Naive B cell (primary cell): ENCODE results near the gene ROGDI. TPM values are rescaled to one million over a fixed set of nuclear protein-coding genes. Genes with fewer than 3 reads are reported as not detected.

ENCODE experiments used
- ATAC-seq, 2 donors: fragments of 150-1000 bp; cut with Tn5 transposase; 2 replicates each; pipeline ENCODE4 v1.10.0; 2021; ENCODE audit warnings: low read depth in 2 of 2, mild to moderate bottlenecking in 2 of 2, moderate library complexity in 2 of 2
- DNase-seq: peaks from one replicate; pipeline ENCODE4 v3.0.0; 2022
- H3K27ac Mint-ChIP-seq, 6 donors: one replicate each; pipeline ENCODE4 v1.8.0; 2020 to 2022; ENCODE audit warnings: mild to moderate bottlenecking in 6 of 6, mixed read lengths in 6 of 6, moderate library complexity in 5 of 6, inconsistent platforms in 2 of 6
- H3K27me3 Mint-ChIP-seq, 3 donors: one replicate each; pipeline ENCODE4 v1.8.0; 2021 to 2022; ENCODE audit warnings: mixed read lengths in 3 of 3, mild to moderate bottlenecking in 1 of 3
- H3K36me3 Mint-ChIP-seq, 2 donors: one replicate each; pipeline ENCODE4 v1.8.0; 2020 to 2022; ENCODE audit warnings: mixed read lengths in 2 of 2, inconsistent platforms in 1 of 2, mild to moderate bottlenecking in 1 of 2
- H3K4me1 Mint-ChIP-seq, 3 donors: one replicate each; pipeline ENCODE4 v1.8.0; 2020 to 2022; ENCODE audit warnings: mixed read lengths in 3 of 3, inconsistent platforms in 1 of 3, mild to moderate bottlenecking in 1 of 3, moderate library complexity in 1 of 3
- H3K4me3 Mint-ChIP-seq, 8 donors: one replicate each; pipeline ENCODE4 v1.8.0; 2020 to 2022; ENCODE audit warnings: mild to moderate bottlenecking in 8 of 8, mixed read lengths in 8 of 8, moderate library complexity in 8 of 8, inconsistent platforms in 2 of 8
- H3K9me3 Mint-ChIP-seq, 7 donors: one replicate each; pipeline ENCODE4 v1.8.0; 2020 to 2022; ENCODE audit warnings: mixed read lengths in 7 of 7, mild to moderate bottlenecking in 5 of 7, inconsistent platforms in 2 of 7, moderate library complexity in 1 of 7
- polyA plus RNA-seq, 6 donors: library from polyadenylated mRNA; unstranded; fragments of 300-500 nt; fragmentation: Illumina TruSeq; gene quantifications; one replicate each; pipeline ENCODE4 v1.2.3, GENCODE V29; 2021; ENCODE audit warnings: low read depth in 6 of 6

ROGDI gene
- 1 to 10 TPM; 2.7 to 8.0 (median 6.1) TPM for polyA plus RNA-seq

GRCh38 chr16:4801962-4802658, at the start of gene ROGDI:
TSS of gene ROGDI (minus strand) at chr16:4802633. CDS start at chr16:4802571, 62 bp downstream.
- H3K4me1 Mint-ChIP-seq = peaks cover 15 to 38% (median 21%) of the 10 kb centered on the region in 3 donors
- H3K36me3 Mint-ChIP-seq = no peaks in the 10 kb centered on the region
- H3K27me3 Mint-ChIP-seq = no peaks in the 10 kb centered on the region
- H3K27ac Mint-ChIP-seq = peak within 1 kb of the TSS; percentile 57 to 93 (median 75)
- peak within 1 kb of the TSS; percentile 85 to 94 (median 88) for H3K4me3 Mint-ChIP-seq
- DNase-seq (peak; percentile 88), ATAC-seq (peak; percentile 73 to 77)
- H3K9me3 Mint-ChIP-seq = no peaks in the 10 kb centered on the region

- Mint-ChIP-seq H3K27ac (no peak overlapping the region), H3K4me1 (peaks cover 30 to 53% (median 41%) of the 10 kb centered on the region in 3 donors), H3K4me3 (peak overlapping the region in 1 of 8 donors; percentile 73), H3K9me3 (no peaks in the 10 kb centered on the region), H3K36me3 (no peaks in the 10 kb centered on the region), H3K27me3 (no peaks in the 10 kb centered on the region)
- DNase-seq = no peak
- ATAC-seq = no peak
Measured at GRCh38 chr16:4850211-4850610, 47.8 kb upstream of the ROGDI start.

GRCh38 chr16:4847774-4848587, 45.5 kb upstream of the ROGDI start:
- Mint-ChIP-seq H3K27me3 (no peaks in the 10 kb centered on the region), H3K36me3 (no peaks in the 10 kb centered on the region), H3K4me1 (peaks cover 30 to 54% (median 41%) of the 10 kb centered on the region in 3 donors), H3K9me3 (no peaks in the 10 kb centered on the region), H3K27ac (peak overlapping the region; percentile 62 to 96 (median 95)), H3K4me3 (peak overlapping the region; percentile 85 to 97 (median 90))
- peak; percentile 22 for DNase-seq
- peak; percentile 28 to 36 for ATAC-seq

- no peaks in the 10 kb centered on the region for H3K9me3 Mint-ChIP-seq
- H3K4me3 Mint-ChIP-seq = peak within 1 kb of the TSS; percentile 87 to 97 (median 92)
- H3K36me3 Mint-ChIP-seq = no peaks in the 10 kb centered on the region
- H3K4me1 Mint-ChIP-seq = peaks cover 28 to 51% (median 41%) of the 10 kb centered on the region in 3 donors
- ATAC-seq (peak; percentile 87 to 89), DNase-seq (peak; percentile 100)
- H3K27ac Mint-ChIP-seq = peak within 1 kb of the TSS; percentile 93 to 100 (median 96)
- H3K27me3 Mint-ChIP-seq = no peaks in the 10 kb centered on the region
Measured at GRCh38 chr16:4846901-4847773, 44.7 kb upstream of the ROGDI start, which contains the start of the genes GLYR1 and UBN1. TSS of gene GLYR1 (minus strand) at chr16:4847288. CDS start at chr16:4847265, 23 bp downstream. TSS of gene UBN1 (plus strand) at chr16:4847481. CDS start at chr16:4852918, 5,437 bp downstream.

- Mint-ChIP-seq H3K27me3 (no peaks in the 10 kb centered on the region), H3K36me3 (no peaks in the 10 kb centered on the region)
- peak; percentile 27 for DNase-seq
Measured at GRCh38 chr16:4846503-4846900, 44.1 kb upstream of the ROGDI start.

GRCh38 chr16:4840984-4841383, 38.6 kb upstream of the ROGDI start:
- Mint-ChIP-seq H3K9me3 (no peaks in the 10 kb centered on the region), H3K27me3 (no peaks in the 10 kb centered on the region), H3K4me1 (peaks cover 8 to 13% (median 10%) of the 10 kb centered on the region in 3 donors), H3K4me3 (no peak overlapping the region), H3K27ac (peak overlapping the region in 1 of 6 donors; percentile 34), H3K36me3 (peaks cover 9 to 12% of the 10 kb centered on the region in 2 donors)
- no peak for DNase-seq
- ATAC-seq = no peak

More at GRCh38 chr16:4846503-4846900, 44.1 kb upstream of the ROGDI start:
- peaks cover 24 to 46% (median 40%) of the 10 kb centered on the region in 3 donors for H3K4me1 Mint-ChIP-seq
- H3K4me3 Mint-ChIP-seq = peak overlapping the region; percentile 83 to 96 (median 90)
- no peak for ATAC-seq
- H3K27ac Mint-ChIP-seq = peak overlapping the region; percentile 91 to 96 (median 94)
- H3K9me3 Mint-ChIP-seq = no peaks in the 10 kb centered on the region

GRCh38 chr16:4839942-4840341, 37.5 kb upstream of the ROGDI start:
- Mint-ChIP-seq H3K36me3 (peaks cover 9 to 12% of the 10 kb centered on the region in 2 donors), H3K27ac (peak overlapping the region in 2 of 6 donors; percentile 48 to 83)

GRCh38 chr16:4837733-4838501, 35.5 kb upstream of the ROGDI start:
- ATAC-seq = no peak
- H3K36me3 Mint-ChIP-seq = peaks cover 10 to 12% of the 10 kb centered on the region in 2 donors

More at GRCh38 chr16:4839942-4840341, 37.5 kb upstream of the ROGDI start:
- Mint-ChIP-seq H3K9me3 (no peaks in the 10 kb centered on the region), H3K27me3 (no peaks in the 10 kb centered on the region), H3K4me3 (no peak overlapping the region), H3K4me1 (peaks cover 0 to 4% (median 3%) of the 10 kb centered on the region in 3 donors)
- ATAC-seq (no peak), DNase-seq (no peak)

GRCh38 chr16:4836727-4837126, 34.3 kb upstream of the ROGDI start:
- DNase-seq (no peak), ATAC-seq (no peak)
- Mint-ChIP-seq H3K36me3 (peaks cover 22% of the 10 kb centered on the region in 2 donors), H3K27ac (peak overlapping the region in 2 of 6 donors; percentile 44 to 59), H3K4me3 (no peak overlapping the region), H3K27me3 (no peaks in the 10 kb centered on the region), H3K4me1 (peaks cover 11 to 21% (median 13%) of the 10 kb centered on the region in 3 donors), H3K9me3 (no peaks in the 10 kb centered on the region)

More at GRCh38 chr16:4837733-4838501, 35.5 kb upstream of the ROGDI start:
- DNase-seq = no peak
- Mint-ChIP-seq H3K9me3 (no peaks in the 10 kb centered on the region), H3K27me3 (no peaks in the 10 kb centered on the region), H3K4me1 (peaks cover 7 to 12% (median 8%) of the 10 kb centered on the region in 3 donors), H3K4me3 (no peak overlapping the region), H3K27ac (peak overlapping the region in 1 of 6 donors; percentile 70)

- Mint-ChIP-seq H3K9me3 (no peaks in the 10 kb centered on the region), H3K36me3 (peaks cover 22 to 27% of the 10 kb centered on the region in 2 donors), H3K4me3 (no peak overlapping the region), H3K27me3 (no peaks in the 10 kb centered on the region), H3K27ac (peak overlapping the region in 2 of 6 donors; percentile 4 to 7), H3K4me1 (peaks cover 13 to 21% (median 17%) of the 10 kb centered on the region in 3 donors)
- ATAC-seq = peak in 1 of 2 donors; percentile 64
- no peak for DNase-seq
Measured at GRCh38 chr16:4833584-4833983, 31.2 kb upstream of the ROGDI start.

GRCh38 chr16:4832698-4833343, 30.4 kb upstream of the ROGDI start:
- Mint-ChIP-seq H3K4me3 (peak overlapping the region in 2 of 8 donors; percentile 34 to 37), H3K9me3 (no peaks in the 10 kb centered on the region), H3K27ac (peak overlapping the region in 3 of 6 donors; percentile 20 to 55 (median 23)), H3K27me3 (no peaks in the 10 kb centered on the region), H3K4me1 (peaks cover 13 to 21% (median 17%) of the 10 kb centered on the region in 3 donors), H3K36me3 (peaks cover 22 to 27% of the 10 kb centered on the region in 2 donors)
- ATAC-seq = peak; percentile 38 to 66
- DNase-seq = no peak
